Kidney (tissue), 14 donors: Measurements from ENCODE around the gene PITRM1. TPM values are rescaled to one million over a fixed set of nuclear protein-coding genes. Genes with fewer than 3 reads are reported as not detected.

Experiments
- DNase-seq, 5 donors: peaks; one replicate each; pipeline ENCODE4 v3.0.0-alpha.2; 2013 to 2020
- FAIRE-seq: peaks from 2 replicates; lab custom pipeline; 2012; peaks lifted over from hg19 to GRCh38; lab: Jason Lieb, UNC
- H3K27ac ChIP-seq, 2 donors: one replicate each; pipeline ENCODE4 v1.7.0; 2013; ENCODE audit warnings: low read depth in 2 of 2, low read length in 2 of 2, inconsistent platforms in 1 of 2
- H3K27me3 ChIP-seq: one replicate; pipeline ENCODE4 v1.7.1; 2013; ENCODE audit warnings: low read length, inconsistent platforms; ENCODE audit not compliant: control insufficient read depth, insufficient read depth
- H3K36me3 ChIP-seq, 3 donors: one replicate each; pipeline versions ENCODE4 v1.7.0 to v1.7.1; 2013; ENCODE audit warnings: low read length in 3 of 3, control low read depth in 1 of 3, inconsistent platforms in 1 of 3; ENCODE audit not compliant: insufficient read depth in 3 of 3, control insufficient read depth in 2 of 3
- H3K4me1 ChIP-seq, 3 donors: one replicate each; pipeline versions ENCODE4 v1.7.0 to v1.7.1; 2013; ENCODE audit warnings: low read length in 3 of 3, inconsistent platforms in 1 of 3, low read depth in 1 of 3; ENCODE audit not compliant: control insufficient read depth in 2 of 3, insufficient read depth in 2 of 3
- H3K4me3 ChIP-seq, 3 donors: one replicate each; pipeline versions ENCODE4 v1.7.0 to v1.8.1; 2013; ENCODE audit warnings: low read length in 3 of 3, control low read depth in 1 of 3, inconsistent platforms in 1 of 3
- H3K9ac ChIP-seq, 3 donors: one replicate each; pipeline versions ENCODE4 v1.7.0 to v1.7.1; 2013; ENCODE audit warnings: low read length in 3 of 3, control low read depth in 1 of 3, inconsistent platforms in 1 of 3
- H3K9me3 ChIP-seq, 3 donors: one replicate each; pipeline versions ENCODE4 v1.7.0 to v1.7.1; 2013; ENCODE audit warnings: low read length in 3 of 3, control low read depth in 1 of 3, inconsistent platforms in 1 of 3; ENCODE audit not compliant: control insufficient read depth in 2 of 3, insufficient read depth in 1 of 3
- CTCF ChIP-seq: IDR thresholded peaks from 3 replicates; pipeline ENCODE4 v1.5.1; 2012; ENCODE audit warnings: mild to moderate bottlenecking, moderate library complexity, borderline replicate concordance; ENCODE audit not compliant: insufficient read depth; ENCODE audit errors: extremely low read depth
- intact Hi-C: fragments of 100-400 bp; cut with DNase I; formaldehyde crosslinking; loops from one replicate; pipeline ENCODE4 v1.11.1; 2022
- polyA plus RNA-seq: library from polyadenylated mRNA; stranded (reverse); fragments of 350-450 nt; fragmentation: Illumina TruSeq; extraction: RNeasy Lipid Tissue Mini Kit (QIAGEN cat#74804); gene quantifications from one replicate; pipeline ENCODE4 v1.2.3, GENCODE V29; 2014; ENCODE audit warnings: low read depth, low replicate concordance; ENCODE audit not compliant: insufficient read depth
- total RNA-seq: library from RNA; stranded (reverse); fragmentation: NEBNext Ultra II Directional; extraction: Animal tissue kit (Norgen Biotek cat#: 25700); gene quantifications from one replicate; pipeline ENCODE4 v1.2.1, GENCODE V29; 2021
- donor health status: control.
- donor health status: control.
- donor health status: control.
- donor health status: control.
- donor health status: control.
- donor health status: DM: yes; HTN: yes; CAD: no.
- donor health status: Normal renal cell carcinoma (clear cell type).

PITRM1 gene
- total and polyA plus RNA-seq, 2 donors from 2014 or later = 28.8 to 60.7 TPM

DNA sequence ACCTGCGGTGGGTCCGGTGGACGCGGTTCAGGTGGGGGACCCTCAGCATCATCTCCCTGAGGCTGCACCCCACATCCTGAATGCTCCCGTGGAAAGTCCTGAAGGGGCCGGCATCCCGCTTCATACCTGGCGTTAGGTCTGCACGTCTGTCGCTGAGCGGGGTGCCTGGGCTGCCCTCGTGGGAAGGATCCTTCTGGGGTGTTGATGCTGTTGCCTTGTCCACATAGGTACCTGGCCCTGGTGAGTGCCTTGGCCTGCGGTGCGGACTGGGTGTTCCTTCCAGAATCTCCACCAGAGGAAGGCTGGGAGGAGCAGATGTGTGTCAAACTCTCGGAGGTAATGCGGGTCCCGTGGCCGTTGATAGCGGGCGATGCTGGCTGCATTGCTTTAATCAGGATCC lies 67.4 kb downstream of the PITRM1 start:
- Histone ChIP-seq H3K4me3 (no peak overlapping the region), H3K27me3 (no peaks in the 10 kb centered on the region), H3K9ac (no peak overlapping the region), H3K9me3 (no peaks in the 10 kb centered on the region), H3K27ac (peak overlapping the region in 1 of 2 donors; percentile 47), H3K36me3 (peaks cover 0 to 4% (median 0%) of the 10 kb centered on the region in 3 donors), H3K4me1 (peaks cover 0 to 20% (median 3%) of the 10 kb centered on the region in 3 donors)
- no peak for FAIRE-seq
- intact Hi-C loops = no loop called here
- TF ChIP-seq CTCF = no peak
- peak in 1 of 5 donors; percentile 53 for DNase-seq

DNA sequence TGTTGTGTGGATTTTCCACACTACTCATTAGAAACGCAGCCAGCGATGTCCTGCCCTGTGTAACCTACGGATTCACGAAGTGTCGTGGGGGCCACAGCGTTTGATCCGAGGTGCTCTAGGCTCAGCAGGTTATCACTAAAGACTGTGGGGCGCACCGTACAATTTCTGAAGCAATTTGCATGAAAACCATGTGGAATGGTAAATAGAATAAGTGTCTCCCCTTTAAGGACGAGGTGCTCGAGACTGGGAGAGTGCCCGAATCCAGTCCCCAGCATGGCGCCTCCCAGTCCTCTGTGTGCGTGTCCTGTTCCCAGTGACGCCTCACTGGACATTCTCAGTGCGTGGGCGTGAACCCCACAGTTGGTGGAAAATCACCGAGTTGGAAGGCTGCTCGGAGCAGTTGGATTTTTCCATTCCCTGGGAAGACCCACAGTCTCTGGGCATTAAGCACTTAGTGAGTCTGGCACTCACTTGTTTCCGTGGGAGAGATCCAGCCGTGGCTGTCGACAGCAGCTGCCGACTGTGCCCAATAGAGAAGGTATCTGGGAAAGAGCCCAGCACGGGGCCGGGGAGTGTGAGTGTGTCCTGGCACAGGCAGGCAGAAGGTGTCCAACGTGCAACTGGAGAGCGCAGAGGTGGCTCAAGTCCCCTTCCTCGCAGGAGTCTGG lies 68.2 kb downstream of the PITRM1 start:
- intact Hi-C loops = no loop called here
- H3K9ac ChIP-seq = peak overlapping the region in 1 of 3 donors; percentile 40
- no peaks in the 10 kb centered on the region for H3K27me3 ChIP-seq
- H3K27ac ChIP-seq = peak overlapping the region; percentile 13 to 32
- no peak for TF ChIP-seq CTCF
- H3K4me3 ChIP-seq = no peak overlapping the region
- DNase-seq = peak in 1 of 5 donors; percentile 49
- no peaks in the 10 kb centered on the region for H3K9me3 ChIP-seq
- no peak for FAIRE-seq
- H3K36me3 ChIP-seq = peaks cover 0 to 4% (median 0%) of the 10 kb centered on the region in 3 donors
- H3K4me1 ChIP-seq = peaks cover 0 to 20% (median 3%) of the 10 kb centered on the region in 3 donors

- Histone ChIP-seq H3K4me1 (peaks cover 0 to 20% (median 3%) of the 10 kb centered on the region in 3 donors), H3K4me3 (no peak overlapping the region), H3K27me3 (no peaks in the 10 kb centered on the region), H3K9me3 (no peaks in the 10 kb centered on the region), H3K36me3 (peaks cover 0 to 4% (median 0%) of the 10 kb centered on the region in 3 donors), H3K27ac (peak overlapping the region; percentile 29 to 36), H3K9ac (no peak overlapping the region)
- FAIRE-seq (no peak), DNase-seq (peak in 1 of 5 donors; percentile 49)
- no peak for TF ChIP-seq CTCF
- intact Hi-C loops = no loop called here
These were observed 68.9 kb downstream of the PITRM1 start for GRCh38 chr10:3103646-3104045.
